ENCODE data around the gene REN. TPM values are rescaled to one million over a fixed set of nuclear protein-coding genes. Genes with fewer than 3 reads are reported as not detected.

The REN gene
- total and polyA plus RNA-seq, 2 of the 13 experiments (the other 11 are each of a cell fraction or from before 2014, with no cell fraction given), result not detected

DNA sequence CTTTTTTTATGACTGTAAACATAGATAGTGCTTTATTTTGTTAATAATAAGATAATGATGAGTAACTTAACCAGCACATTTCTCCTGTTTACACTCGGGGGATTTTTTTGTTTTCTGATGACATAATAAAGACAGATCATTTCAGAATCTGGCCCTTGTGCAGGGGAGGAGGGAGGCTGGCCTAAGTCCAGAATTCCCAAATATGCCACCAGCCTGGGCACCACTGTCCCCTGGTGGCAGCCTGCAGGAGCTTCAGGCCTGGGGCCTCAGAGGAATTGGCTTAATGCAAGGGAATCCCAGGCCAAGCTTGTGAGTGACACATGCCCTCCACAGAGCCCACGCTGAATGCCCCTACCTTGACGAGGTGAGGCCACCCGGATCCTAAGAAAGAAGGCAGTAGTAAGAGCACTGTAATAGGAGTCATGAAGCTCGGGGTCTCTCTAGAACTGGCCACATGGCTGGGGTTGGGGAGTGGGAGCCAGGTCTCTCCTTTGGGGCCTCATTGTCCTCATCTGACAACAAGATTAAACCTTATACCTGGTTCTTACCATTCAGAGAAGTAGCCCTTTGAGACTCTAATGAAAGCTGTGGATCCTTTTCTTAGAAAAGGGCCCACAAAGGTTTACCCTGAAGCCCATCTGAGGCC is 38.4 kb downstream of the REN start (continued):
- TF ChIP-seq REPIN1 (CRISPR knock-in tag; IDR thresholded peaks at IDR 0.05; ENCODE audit: borderline replicate concordance, low read depth) (no peak), NR2F6 (IDR thresholded peaks at IDR 0.05) (no peak), NR2F6 (CRISPR knock-in tag; IDR thresholded peaks at IDR 0.05) (0 out of 2 replicates have a peak, but pooled peaks have one; percentile 26), TOE1 (CRISPR knock-in tag; IDR thresholded peaks at IDR 0.05) (no peak), KLF16 (CRISPR knock-in tag; IDR thresholded peaks at IDR 0.05) (peak in 1 of 2 experiments; percentile 28; a peak in 1 of 4 replicates), ZFP82 (CRISPR knock-in tag; IDR thresholded peaks at IDR 0.05; ENCODE audit: borderline replicate concordance) (0 out of 2 replicates have a peak, but pooled peaks have one; percentile 29), SRF (IDR thresholded peaks at IDR 0.05; ENCODE audit: low read depth, low read length) (peak; percentile 90), PATZ1 (CRISPR knock-in tag; IDR thresholded peaks at IDR 0.05) (0 out of 2 replicates have a peak, but pooled peaks have one; percentile 20), DR1 (CRISPR knock-in tag; IDR thresholded peaks at IDR 0.05) (no peak), SMARCE1 (IDR thresholded peaks at IDR 0.05; ENCODE audit: borderline replicate concordance) (no peak), ZNF263 (CRISPR knock-in tag; IDR thresholded peaks at IDR 0.05) (peak; percentile 89), YY1 (IDR thresholded peaks at IDR 0.05; ENCODE audit: insufficient read depth, insufficient replicate concordance, low read depth, low read length) (peak; percentile 29), ZIK1 (CRISPR knock-in tag; IDR thresholded peaks at IDR 0.05; ENCODE audit: borderline replicate concordance, low read depth) (no peak), KDM2A (CRISPR knock-in tag; IDR thresholded peaks at IDR 0.05; ENCODE audit: borderline replicate concordance, low read depth) (peak; percentile 32; the same call in 1 of the 2 replicates), KAT8 (CRISPR knock-in tag; IDR thresholded peaks at IDR 0.05) (peak; percentile 32; the same call in 1 of the 2 replicates), NFIB (CRISPR knock-in tag; IDR thresholded peaks at IDR 0.05; ENCODE audit: borderline replicate concordance) (no peak), GATAD2A (CRISPR knock-in tag; IDR thresholded peaks at IDR 0.05) (peak; percentile 39; the same call in 1 of the 2 replicates)
- TF ChIP-seq, protein P1, sequence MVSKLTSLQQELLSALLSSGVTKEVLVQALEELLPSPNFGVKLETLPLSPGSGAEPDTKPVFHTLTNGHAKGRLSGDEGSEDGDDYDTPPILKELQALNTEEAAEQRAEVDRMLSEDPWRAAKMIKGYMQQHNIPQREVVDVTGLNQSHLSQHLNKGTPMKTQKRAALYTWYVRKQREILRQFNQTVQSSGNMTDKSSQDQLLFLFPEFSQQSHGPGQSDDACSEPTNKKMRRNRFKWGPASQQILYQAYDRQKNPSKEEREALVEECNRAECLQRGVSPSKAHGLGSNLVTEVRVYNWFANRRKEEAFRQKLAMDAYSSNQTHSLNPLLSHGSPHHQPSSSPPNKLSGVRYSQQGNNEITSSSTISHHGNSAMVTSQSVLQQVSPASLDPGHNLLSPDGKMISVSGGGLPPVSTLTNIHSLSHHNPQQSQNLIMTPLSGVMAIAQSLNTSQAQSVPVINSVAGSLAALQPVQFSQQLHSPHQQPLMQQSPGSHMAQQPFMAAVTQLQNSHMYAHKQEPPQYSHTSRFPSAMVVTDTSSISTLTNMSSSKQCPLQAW (CRISPR knock-in tag; IDR thresholded peaks at IDR 0.05), result 0 out of 2 replicates have a peak, but pooled peaks have one; percentile 13
- TF ChIP-seq, protein P2, sequence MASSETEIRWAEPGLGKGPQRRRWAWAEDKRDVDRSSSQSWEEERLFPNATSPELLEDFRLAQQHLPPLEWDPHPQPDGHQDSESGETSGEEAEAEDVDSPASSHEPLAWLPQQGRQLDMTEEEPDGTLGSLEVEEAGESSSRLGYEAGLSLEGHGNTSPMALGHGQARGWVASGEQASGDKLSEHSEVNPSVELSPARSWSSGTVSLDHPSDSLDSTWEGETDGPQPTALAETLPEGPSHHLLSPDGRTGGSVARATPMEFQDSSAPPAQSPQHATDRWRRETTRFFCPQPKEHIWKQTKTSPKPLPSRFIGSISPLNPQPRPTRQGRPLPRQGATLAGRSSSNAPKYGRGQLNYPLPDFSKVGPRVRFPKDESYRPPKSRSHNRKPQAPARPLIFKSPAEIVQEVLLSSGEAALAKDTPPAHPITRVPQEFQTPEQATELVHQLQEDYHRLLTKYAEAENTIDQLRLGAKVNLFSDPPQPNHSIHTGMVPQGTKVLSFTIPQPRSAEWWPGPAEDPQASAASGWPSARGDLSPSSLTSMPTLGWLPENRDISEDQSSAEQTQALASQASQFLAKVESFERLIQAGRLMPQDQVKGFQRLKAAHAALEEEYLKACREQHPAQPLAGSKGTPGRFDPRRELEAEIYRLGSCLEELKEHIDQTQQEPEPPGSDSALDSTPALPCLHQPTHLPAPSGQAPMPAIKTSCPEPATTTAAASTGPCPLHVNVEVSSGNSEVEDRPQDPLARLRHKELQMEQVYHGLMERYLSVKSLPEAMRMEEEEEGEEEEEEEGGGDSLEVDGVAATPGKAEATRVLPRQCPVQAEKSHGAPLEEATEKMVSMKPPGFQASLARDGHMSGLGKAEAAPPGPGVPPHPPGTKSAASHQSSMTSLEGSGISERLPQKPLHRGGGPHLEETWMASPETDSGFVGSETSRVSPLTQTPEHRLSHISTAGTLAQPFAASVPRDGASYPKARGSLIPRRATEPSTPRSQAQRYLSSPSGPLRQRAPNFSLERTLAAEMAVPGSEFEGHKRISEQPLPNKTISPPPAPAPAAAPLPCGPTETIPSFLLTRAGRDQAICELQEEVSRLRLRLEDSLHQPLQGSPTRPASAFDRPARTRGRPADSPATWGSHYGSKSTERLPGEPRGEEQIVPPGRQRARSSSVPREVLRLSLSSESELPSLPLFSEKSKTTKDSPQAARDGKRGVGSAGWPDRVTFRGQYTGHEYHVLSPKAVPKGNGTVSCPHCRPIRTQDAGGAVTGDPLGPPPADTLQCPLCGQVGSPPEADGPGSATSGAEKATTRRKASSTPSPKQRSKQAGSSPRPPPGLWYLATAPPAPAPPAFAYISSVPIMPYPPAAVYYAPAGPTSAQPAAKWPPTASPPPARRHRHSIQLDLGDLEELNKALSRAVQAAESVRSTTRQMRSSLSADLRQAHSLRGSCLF (CRISPR knock-in tag; IDR thresholded peaks at IDR 0.05; ENCODE audit: borderline replicate concordance), result no peak

All from HepG2 (cell line).